Activated CD4-positive, alpha-beta T cell treated with anti-CD3 and anti-CD28 coated beads, Interleukin-2, Interleukin-6, amounts not matched to agents 100 ng/mL and 50 ng/mL, durations not matched to agents 16 hours and 8 hours (primary cell): ENCODE data around the gene SYNPO2.
"Not testable (repeated sequence)": the region's sequence is repeated elsewhere in the genome, so short reads cannot be mapped to it uniquely, and the experiment has no call there.

Source experiments
- DNase-seq: peaks from one replicate; pipeline ENCODE4 v3.0.0-alpha.2; 2020

Gene SYNPO2

GRCh38 chr4:119038116-119038841, 149.6 kb downstream of the SYNPO2 start:
- DNase-seq = peak; percentile 50

- no peak for DNase-seq
Measured at GRCh38 chr4:119039160-119039559, 150.5 kb downstream of the SYNPO2 start.

- no peak for DNase-seq
Measured at GRCh38 chr4:119039779-119040178, 151.1 kb downstream of the SYNPO2 start.

- DNase-seq = no peak
Measured at GRCh38 chr4:119040261-119040660, 151.6 kb downstream of the SYNPO2 start.

- DNase-seq = peak; percentile 14
Measured at GRCh38 chr4:119040694-119041185, 152.1 kb downstream of the SYNPO2 start.

GRCh38 chr4:119041396-119041795, 152.7 kb downstream of the SYNPO2 start:
- DNase-seq = no peak

- peak; percentile 76 for DNase-seq
Measured at GRCh38 chr4:119041951-119042560, 153.4 kb downstream of the SYNPO2 start.

GRCh38 chr4:119046263-119046662, 157.6 kb downstream of the SYNPO2 start:
- no peak for DNase-seq

GRCh38 chr4:119047059-119047458, 158.4 kb downstream of the SYNPO2 start:
- DNase-seq = not testable (repeated sequence)

- no peak for DNase-seq
Measured at GRCh38 chr4:119048446-119048845, 159.8 kb downstream of the SYNPO2 start.

GRCh38 chr4:119049342-119049741, 160.7 kb downstream of the SYNPO2 start:
- no peak for DNase-seq

GRCh38 chr4:119050527-119051090, 162.0 kb downstream of the SYNPO2 start:
- no peak for DNase-seq

GRCh38 chr4:119053245-119053644, 164.6 kb downstream of the SYNPO2 start:
- no peak for DNase-seq

- no peak for DNase-seq
Measured at GRCh38 chr4:119053997-119054396, 165.3 kb downstream of the SYNPO2 start.

GRCh38 chr4:119057417-119057816, 168.8 kb downstream of the SYNPO2 start:
- no peak for DNase-seq

GRCh38 chr4:119059221-119059620, 170.6 kb downstream of the SYNPO2 start:
- DNase-seq = no peak

GRCh38 chr4:119067125-119067524, 178.5 kb downstream of the SYNPO2 start:
- not testable (repeated sequence) for DNase-seq

GRCh38 chr4:119067670-119068360, 179.2 kb downstream of the SYNPO2 start:
- DNase-seq = not testable (repeated sequence)

GRCh38 chr4:119068529-119068962, 179.9 kb downstream of the SYNPO2 start:
- no peak for DNase-seq

- no peak for DNase-seq
Measured at GRCh38 chr4:119070301-119070700, 181.6 kb downstream of the SYNPO2 start.

GRCh38 chr4:119080721-119081541, 192.3 kb downstream of the SYNPO2 start:
- DNase-seq = no peak

- no peak for DNase-seq
Measured at GRCh38 chr4:119081542-119081859, 192.8 kb downstream of the SYNPO2 start.

GRCh38 chr4:119081943-119082342, 193.3 kb downstream of the SYNPO2 start:
- no peak for DNase-seq
